GM19463 (cell line): ENCODE measurements around the gene SRCIN1.

Experiments
- ATAC-seq: cut with Tn5 transposase; IDR thresholded peaks from one replicate; pipeline ENCODE4 v1.9.1; 2021; ENCODE audit warnings: mild to moderate bottlenecking, moderate library complexity; ENCODE audit not compliant: unreplicated experiment

The SRCIN1 gene

DNA sequence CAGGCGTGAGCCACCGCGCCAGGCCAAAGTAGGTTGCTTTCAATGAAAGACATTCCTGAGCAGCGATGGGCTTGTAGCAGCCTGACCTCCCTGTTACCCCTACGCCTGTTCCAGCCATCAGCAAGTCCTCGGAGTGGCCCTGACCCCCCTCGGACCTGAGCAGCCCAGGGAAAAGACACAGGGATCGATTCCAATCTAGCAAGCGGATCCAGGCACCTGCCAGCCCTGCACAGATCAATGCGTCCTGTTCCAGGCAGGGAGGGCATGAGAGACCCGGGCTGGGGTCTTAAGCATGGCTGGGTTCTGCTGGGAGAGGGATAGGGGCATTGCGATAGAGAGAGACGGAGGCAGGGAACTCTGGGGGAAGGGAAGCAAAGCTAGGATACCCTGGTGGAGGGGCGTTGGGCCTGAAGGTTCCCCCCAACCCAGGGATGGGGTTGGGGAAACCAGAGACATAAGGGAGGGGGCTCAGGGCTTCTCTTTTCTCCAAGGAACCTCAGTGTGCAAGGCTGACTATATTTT is 21.9 kb downstream of the SRCIN1 start:
- no peak for ATAC-seq

- no peak for ATAC-seq
These were observed 22.6 kb downstream of the SRCIN1 start for GRCh38 chr17:38583176-38583575.

DNA sequence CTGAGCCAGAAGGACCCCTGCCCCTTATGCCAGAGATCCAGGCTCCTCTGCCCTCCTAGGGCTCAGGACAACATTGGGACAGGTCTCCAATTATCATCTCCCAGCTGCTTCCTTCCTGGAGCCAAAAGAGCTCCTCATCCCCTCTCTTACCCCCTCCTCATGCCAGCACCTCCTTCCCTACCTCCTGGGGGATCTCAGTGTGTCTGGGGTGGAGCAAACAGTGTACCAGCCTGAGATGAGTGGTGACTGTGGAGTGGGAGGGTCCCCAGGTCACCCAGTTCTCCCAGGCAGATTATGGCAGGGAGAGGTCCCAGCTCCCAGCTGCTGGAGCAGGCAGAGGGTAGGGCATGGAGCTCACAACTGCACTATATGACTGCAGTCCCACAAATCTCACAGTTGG is 23.7 kb downstream of the SRCIN1 start:
- ATAC-seq, result no peak

- ATAC-seq, result no peak
These were observed 25.8 kb downstream of the SRCIN1 start for GRCh38 chr17:38579934-38580333.

GRCh38 chr17:38579083-38579480 is 26.7 kb downstream of the SRCIN1 start:
- ATAC-seq, result no peak

DNA sequence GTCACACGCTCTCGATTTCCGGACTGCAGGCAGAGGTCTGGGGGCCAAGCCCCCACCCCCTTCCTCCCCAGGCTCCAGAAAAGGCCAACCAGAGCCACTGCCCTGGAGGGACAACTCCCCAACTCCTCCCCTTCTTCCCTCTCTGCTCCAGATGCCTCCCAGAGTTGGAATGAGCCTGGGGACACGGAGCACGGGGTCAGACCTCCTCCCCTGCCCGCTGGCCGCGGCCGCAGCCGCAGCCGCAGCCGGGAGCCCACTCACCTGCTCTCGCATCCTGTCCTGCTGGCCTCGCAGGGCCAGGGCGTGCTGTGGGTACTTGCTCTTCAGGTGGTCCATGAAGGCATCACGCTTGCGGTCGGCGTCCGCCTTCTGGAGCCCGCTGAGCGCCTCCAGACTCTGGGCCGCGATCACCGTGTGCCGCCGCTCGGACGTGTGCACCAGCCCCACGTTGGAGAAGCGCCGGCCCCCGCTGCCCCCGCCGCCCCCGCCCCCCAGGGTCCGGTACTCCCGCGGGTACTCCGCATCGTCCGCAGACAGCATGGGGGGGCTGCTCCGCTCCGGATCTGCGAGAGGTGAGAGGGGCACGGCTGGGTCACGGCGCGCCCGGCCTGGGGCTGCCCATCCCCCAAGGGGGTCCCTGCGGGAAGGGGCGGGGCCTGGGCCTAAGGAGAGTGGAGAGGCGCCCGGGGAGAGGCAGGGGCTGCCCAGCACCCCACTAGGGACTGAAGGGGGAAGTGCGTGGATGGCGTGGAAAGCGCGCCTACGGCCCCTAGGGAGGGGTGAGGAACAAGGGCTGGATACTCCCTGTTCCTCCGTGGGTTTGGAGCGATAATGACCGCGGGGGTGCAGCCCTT is 27.3 kb downstream of the SRCIN1 start:
- ATAC-seq, result no peak

GRCh38 chr17:38577645-38578173 is 28.0 kb downstream of the SRCIN1 start:
- ATAC-seq, result no peak

GRCh38 chr17:38577244-38577643 is 28.5 kb downstream of the SRCIN1 start:
- ATAC-seq, result no peak

GRCh38 chr17:38575781-38576180 is 30.0 kb downstream of the SRCIN1 start:
- ATAC-seq, result no peak

DNA sequence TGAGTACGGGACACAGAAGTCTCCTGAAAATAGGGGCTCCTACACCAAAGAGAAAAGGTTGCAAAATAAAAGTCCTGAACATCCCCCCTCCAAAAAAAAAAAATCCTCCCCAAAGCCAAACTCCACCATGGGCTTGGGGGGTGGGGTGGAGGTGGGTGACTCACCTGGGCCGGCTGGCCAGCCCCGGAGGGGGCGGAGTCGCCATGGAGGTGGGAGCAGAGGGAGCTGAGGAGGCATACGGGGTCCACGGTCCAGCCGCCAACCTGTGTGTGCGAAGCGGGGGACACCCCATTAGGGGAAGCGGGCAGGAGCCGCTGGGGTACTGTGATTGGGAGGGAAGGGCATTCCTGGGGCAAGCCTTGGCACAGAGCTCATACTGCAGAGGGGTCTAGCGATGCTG is 31.0 kb downstream of the SRCIN1 start:
- no peak for ATAC-seq

GRCh38 chr17:38572669-38573365 is 32.9 kb downstream of the SRCIN1 start:
- ATAC-seq, result no peak

DNA sequence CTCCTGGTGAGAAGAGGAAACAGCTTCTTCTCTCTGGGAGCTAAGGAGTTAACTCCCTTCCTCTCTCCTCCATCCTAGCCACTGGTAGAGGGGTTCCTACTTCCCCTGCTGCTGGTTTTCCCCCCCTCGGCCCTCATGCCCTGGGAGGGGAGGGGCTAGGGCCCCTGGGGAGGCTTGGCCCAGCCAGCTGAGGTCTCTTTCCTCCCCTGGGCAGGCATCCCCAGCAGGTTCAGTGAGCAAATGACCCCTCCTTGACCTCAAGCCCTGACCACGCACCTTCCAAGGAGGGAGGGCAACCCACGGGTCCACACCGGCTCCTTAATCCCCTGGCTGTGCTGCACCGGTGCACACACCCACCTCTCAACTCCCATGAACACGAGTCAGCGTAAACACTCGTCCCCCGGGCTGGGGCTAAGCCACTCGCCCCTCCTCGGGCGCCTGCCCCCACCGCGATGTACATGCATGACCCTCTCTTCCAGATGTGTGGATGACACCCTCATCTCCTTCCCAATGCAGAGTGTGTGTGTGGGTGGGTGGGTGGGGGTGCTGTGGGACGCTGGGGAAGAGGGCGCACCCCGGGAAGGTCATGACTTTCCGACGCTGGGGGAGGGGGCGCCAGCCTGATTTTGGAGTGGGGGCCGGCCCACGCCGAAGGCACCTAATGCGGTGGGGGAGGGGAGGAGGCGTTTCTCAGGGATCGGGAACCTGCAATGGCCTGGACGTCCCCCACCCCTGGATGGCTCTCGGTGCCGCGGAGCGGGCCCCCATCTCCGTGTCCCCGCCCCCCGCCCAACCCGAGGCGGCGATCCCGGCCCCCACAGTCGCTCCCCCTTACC is 33.7 kb downstream of the SRCIN1 start:
- ATAC-seq, result no peak

DNA sequence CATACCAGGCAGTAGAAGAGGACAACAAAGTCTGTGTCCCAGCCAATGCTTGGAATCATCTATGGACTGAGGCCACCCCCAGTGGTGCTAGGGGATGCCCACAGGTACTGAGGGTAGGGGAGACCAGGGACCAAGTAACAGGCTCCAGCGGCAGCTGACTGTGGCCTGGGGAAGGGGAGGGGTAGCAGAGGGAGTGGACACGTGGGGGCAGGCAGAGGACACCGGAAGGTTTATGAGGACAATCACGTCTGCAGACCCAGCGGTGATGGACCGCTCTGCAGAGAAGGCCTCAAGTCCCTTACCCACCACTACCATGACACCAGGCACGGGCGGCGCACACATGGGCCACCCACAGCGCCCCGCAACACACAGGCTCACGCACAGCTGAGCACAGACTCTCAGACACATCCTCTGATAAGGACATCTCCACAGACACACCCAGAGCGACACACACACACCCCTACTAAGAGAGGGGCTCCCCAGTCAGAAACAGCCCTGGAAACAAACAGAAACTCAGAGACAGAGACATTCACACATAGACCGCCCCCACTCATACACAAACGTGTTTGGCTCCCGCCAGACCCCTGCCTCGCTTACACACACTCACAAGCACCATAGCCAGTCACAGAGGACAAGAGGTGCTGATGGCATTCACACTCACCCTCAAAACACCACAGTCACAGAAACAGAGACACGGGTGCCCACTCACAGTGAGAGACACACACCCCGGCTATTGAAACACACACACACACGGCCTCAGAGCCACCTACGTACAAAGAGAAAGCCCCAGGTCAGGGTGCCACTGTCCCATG is 35.8 kb downstream of the SRCIN1 start:
- ATAC-seq, result no peak

DNA sequence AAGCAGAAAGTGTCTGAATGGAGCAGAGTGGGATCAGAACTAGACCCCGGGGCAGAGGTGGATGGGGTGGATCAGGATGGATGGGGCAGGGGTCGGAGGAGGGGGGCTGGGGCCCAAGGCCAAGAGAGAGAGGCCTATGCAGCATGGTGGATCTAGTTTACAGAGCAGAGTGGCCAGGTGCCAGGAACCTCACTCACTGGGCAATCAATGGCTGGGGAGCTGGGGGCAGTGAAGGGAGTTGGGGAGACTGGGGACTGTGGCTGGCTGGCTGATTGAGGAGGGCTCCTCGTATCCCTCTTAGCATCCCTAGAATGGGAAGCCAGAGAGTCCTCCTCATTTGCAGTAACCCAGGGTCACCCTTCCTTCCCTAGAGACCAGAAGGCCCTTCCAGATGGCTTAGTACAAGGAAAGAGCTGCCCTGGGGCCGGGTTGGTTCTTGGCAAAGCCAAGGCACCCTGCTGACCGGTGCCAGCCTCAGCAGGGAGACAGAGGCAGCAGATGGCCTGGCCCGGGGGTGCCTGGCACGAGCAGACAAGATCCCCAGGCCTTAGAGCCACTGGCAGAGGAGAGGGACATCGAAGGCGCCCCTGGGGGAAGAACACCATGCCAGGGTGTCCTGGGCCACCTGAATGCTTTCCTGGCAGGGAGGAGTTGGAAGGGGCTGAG is 36.8 kb downstream of the SRCIN1 start:
- no peak for ATAC-seq

DNA sequence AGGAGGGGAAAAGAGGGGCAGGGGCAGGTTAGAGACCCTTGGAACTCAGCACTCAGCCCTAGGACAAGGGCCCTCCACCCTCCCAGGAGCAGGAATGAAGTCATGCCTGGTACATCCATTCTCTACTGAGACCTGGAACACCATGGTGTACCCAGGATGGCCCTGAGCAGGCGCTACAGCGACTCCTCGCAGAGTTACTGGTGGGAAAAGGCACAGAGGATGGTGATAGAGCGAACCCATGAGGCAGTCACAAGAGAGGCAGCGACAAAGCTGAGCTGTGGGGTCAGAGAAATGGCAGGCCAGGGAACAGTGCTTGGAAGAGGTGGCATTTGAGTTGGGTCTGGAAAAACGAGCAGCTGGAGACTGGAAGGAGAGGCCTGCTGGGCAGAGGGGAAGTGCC is 37.5 kb downstream of the SRCIN1 start:
- ATAC-seq, result no peak

- ATAC-seq, result no peak
These were observed 38.4 kb downstream of the SRCIN1 start for GRCh38 chr17:38567350-38567749.

- ATAC-seq, result no peak
These were observed 39.1 kb downstream of the SRCIN1 start for GRCh38 chr17:38566666-38567031.

GRCh38 chr17:38565853-38566665 is 39.7 kb downstream of the SRCIN1 start:
- no peak for ATAC-seq

DNA sequence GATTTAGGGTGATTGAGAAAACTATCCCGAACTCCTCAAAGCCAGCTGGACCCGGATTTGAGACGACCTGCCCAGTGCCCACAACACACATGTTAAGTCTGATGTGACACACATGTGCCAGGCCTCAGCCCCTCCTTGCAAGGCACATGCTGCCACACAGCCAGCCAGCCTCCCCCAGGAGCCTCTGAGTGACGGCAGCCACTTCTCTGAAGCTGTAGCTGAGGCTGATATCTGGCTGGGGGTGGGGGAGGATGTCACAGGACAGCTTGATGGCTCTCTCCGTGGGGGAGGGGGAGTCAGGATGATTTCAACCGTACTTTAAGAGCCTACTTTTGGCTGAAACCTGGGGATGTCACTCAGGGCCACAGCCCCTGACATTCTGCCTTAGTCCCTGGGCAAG is 40.9 kb downstream of the SRCIN1 start:
- ATAC-seq, result no peak
